OCI-LY7 (cell line): ENCODE measurements around the gene IKZF1. TPM values are rescaled to one million over a fixed set of nuclear protein-coding genes. Genes with fewer than 3 reads are reported as not detected.

ENCODE experiments used
- BruUV-seq: library from RNA; stranded (reverse); fragments of 400-500 nt; replicated peaks from 2 replicates; lab custom pipeline; 2021; lab: Mats Ljungman, UMichigan
- CTCF ChIA-PET: fragments of 300-600 bp; sonication (Branson Sonifier 250); formaldehyde crosslinking; loops from one replicate; lab custom pipeline; 2022; ENCODE audit warnings: antibody characterized with exemption; ENCODE audit not compliant: unreplicated experiment; lab: Charles Lee
- POLR2A ChIA-PET: fragments of 300-600 bp; sonication (Branson Sonifier 250); formaldehyde crosslinking; loops from one replicate; lab custom pipeline; 2022; ENCODE audit warnings: antibody characterized with exemption; lab: Charles Lee
- DNase-seq: peaks from one replicate; pipeline ENCODE4 v3.0.0-alpha.2; 2015; ENCODE audit warnings: low spot score
- H2AFZ ChIP-seq: fragments of 200-600 bp; sonication (generic), shearing (Covaris generic); 2 replicates; pipeline ENCODE4 v1.6.1; 2014; ENCODE audit warnings: mild to moderate bottlenecking, antibody characterized with exemption, low read length, moderate library complexity
- H3K27ac ChIP-seq: fragments of 200-600 bp; sonication (generic); 2 replicates; pipeline ENCODE4 v1.5.1; 2014; ENCODE audit warnings: mixed run types, low read depth, mild to moderate bottlenecking, moderate library complexity, low read length, inconsistent platforms; ENCODE audit not compliant: poor library complexity, severe bottlenecking
- H3K36me3 ChIP-seq: fragments of 200-600 bp; sonication (generic); 2 replicates; pipeline ENCODE4 v1.6.1; 2014; ENCODE audit warnings: mild to moderate bottlenecking, antibody characterized with exemption, low read length, moderate library complexity, mixed read lengths; ENCODE audit not compliant: insufficient read depth
- H3K4me1 ChIP-seq: fragments of 200-600 bp; sonication (generic); 2 replicates; pipeline ENCODE4 v1.5.1; 2014; ENCODE audit warnings: mild to moderate bottlenecking, low read length; ENCODE audit not compliant: insufficient read depth, poor library complexity, severe bottlenecking
- H3K4me2 ChIP-seq: fragments of 200-600 bp; sonication (generic); 2 replicates; pipeline ENCODE4 v1.6.1; 2014; ENCODE audit warnings: mild to moderate bottlenecking, low read length
- H3K4me3 ChIP-seq: fragments of 200-600 bp; sonication (generic); 2 replicates; pipeline ENCODE4 v1.5.1; 2014; ENCODE audit warnings: mild to moderate bottlenecking, low read depth, low read length; ENCODE audit not compliant: poor library complexity, severe bottlenecking
- H3K79me2 ChIP-seq: fragments of 200-600 bp; sonication (generic); 2 replicates; pipeline ENCODE4 v1.6.1; 2016; ENCODE audit warnings: low read depth, mild to moderate bottlenecking, low read length, moderate library complexity, mixed read lengths; ENCODE audit not compliant: insufficient read depth
- H3K9me2 ChIP-seq: fragments of 200-600 bp; sonication (generic); 2 replicates; pipeline ENCODE4 v1.6.1; 2016; ENCODE audit warnings: mild to moderate bottlenecking, low read length, mixed read lengths; ENCODE audit not compliant: insufficient read depth
- H3K9me3 ChIP-seq: fragments of 200-600 bp; sonication (generic); 2 replicates; pipeline ENCODE4 v1.6.1; 2014; ENCODE audit warnings: mild to moderate bottlenecking, mixed run types, low read length, mixed read lengths
- H4K20me1 ChIP-seq: fragments of 200-600 bp; sonication (generic); 2 replicates; pipeline ENCODE4 v1.6.1; 2014; ENCODE audit warnings: mild to moderate bottlenecking, antibody characterized with exemption, low read length, moderate library complexity, mixed read lengths; ENCODE audit not compliant: insufficient read depth
- CTCF ChIP-seq: fragments of 200-600 bp; sonication (generic); conservative IDR thresholded peaks from 2 replicates; pipeline ENCODE4 v1.5.1; 2014; ENCODE audit warnings: mild to moderate bottlenecking, antibody characterized with exemption, low read length, moderate library complexity, mixed read lengths
- EZH2phosphoT487 ChIP-seq: fragments of 200-600 bp; sonication (generic); IDR thresholded peaks from 2 replicates; pipeline ENCODE4 v1.6.1; 2018; ENCODE audit warnings: low read depth, borderline replicate concordance, mild to moderate bottlenecking, mixed run types, antibody characterized with exemption, low read length, moderate library complexity, mixed read lengths
- intact Hi-C: fragments of 100-400 bp; cut with micrococcal nuclease; formaldehyde crosslinking; loops from one replicate; pipeline ENCODE4 v1.10.0; 2022; ENCODE audit not compliant: unreplicated experiment
- total RNA-seq, 2 experiments: library from RNA; depleted of rRNA in 1 of 2; stranded (reverse); fragments of >200 nt in 1 of 2; shearing (Covaris generic) in 1 of 2; gene quantifications; 2 replicates each; pipeline ENCODE4 v1.2.3, GENCODE V29; 2014 to 2022

Gene IKZF1
- total RNA-seq, 2 experiments from 2014 or later = 108 to 161 TPM

- no peak for TF ChIP-seq EZH2phosphoT487
- no peak for TF ChIP-seq CTCF
- intact Hi-C loops = no loop called here
- H3K36me3 ChIP-seq = peaks cover 96% of the 10 kb centered on the region
- POLR2A ChIA-PET = interaction anchor here (2.1 kb wide), 1 partner anchor 13 kb away, joined by 6 read pairs; no protein-coding TSS in a partner anchor
- DNase-seq = no peak
- no peak overlapping the region for H3K27ac ChIP-seq
- peaks cover 4% of the 10 kb centered on the region; the same call in 1 of the 2 replicates for H3K79me2 ChIP-seq
- H3K4me2 ChIP-seq = no peak overlapping the region
- H4K20me1 ChIP-seq = no peaks in the 10 kb centered on the region
- BruUV-seq = no TSS peak
- H3K4me3 ChIP-seq = no peak overlapping the region
- H3K9me2 ChIP-seq = no peaks in the 10 kb centered on the region
- no peak overlapping the region for H2AFZ ChIP-seq
- CTCF ChIA-PET = no interaction called here
- H3K4me1 ChIP-seq = peaks cover 11% of the 10 kb centered on the region
- no peaks in the 10 kb centered on the region for H3K9me3 ChIP-seq
Observed at GRCh38 chr7:50397971-50398324, 93.4 kb downstream of the IKZF1 start.

- Histone ChIP-seq H3K4me3 (no peak overlapping the region), H3K36me3 (peaks cover 96% of the 10 kb centered on the region), H3K27ac (no peak overlapping the region), H4K20me1 (0 out of 2 replicates have a peak, but pooled peaks cover 4% of the 10 kb centered on the region), H3K4me1 (peaks cover 11% of the 10 kb centered on the region), H3K79me2 (peaks cover 4% of the 10 kb centered on the region; the same call in 1 of the 2 replicates), H3K9me3 (no peaks in the 10 kb centered on the region), H2AFZ (no peak overlapping the region), H3K9me2 (no peaks in the 10 kb centered on the region), H3K4me2 (no peak overlapping the region)
- POLR2A ChIA-PET = no interaction called here
- TF ChIP-seq CTCF (no peak), EZH2phosphoT487 (no peak)
- DNase-seq = no peak
- CTCF ChIA-PET = no interaction called here
- no TSS peak for BruUV-seq
- intact Hi-C loops = no loop called here
Observed at GRCh38 chr7:50399206-50399605, 94.7 kb downstream of the IKZF1 start.

GRCh38 chr7:50399635-50400034, 95.1 kb downstream of the IKZF1 start:
- intact Hi-C loops = no loop called here
- no peak overlapping the region for H3K4me2 ChIP-seq
- H3K4me1 ChIP-seq = peaks cover 11% of the 10 kb centered on the region
- no peak overlapping the region for H3K4me3 ChIP-seq
- no peak for DNase-seq
- H4K20me1 ChIP-seq = 0 out of 2 replicates have a peak, but pooled peaks cover 4% of the 10 kb centered on the region
- H3K9me2 ChIP-seq = no peaks in the 10 kb centered on the region
- H3K36me3 ChIP-seq = peaks cover 96% of the 10 kb centered on the region
- H3K27ac ChIP-seq = no peak overlapping the region
- ChIA-PET CTCF (no interaction called here), POLR2A (no interaction called here)
- BruUV-seq = no TSS peak
- H3K79me2 ChIP-seq = peaks cover 4% of the 10 kb centered on the region; the same call in 1 of the 2 replicates
- H3K9me3 ChIP-seq = no peaks in the 10 kb centered on the region
- TF ChIP-seq CTCF (no peak), EZH2phosphoT487 (no peak)
- no peak overlapping the region for H2AFZ ChIP-seq
